DMS114 treated with DMSO at 0.1 percent for 48 hours (cell line): ENCODE measurements around the gene ZNF800.

Experiments
- DNase-seq: peaks from one replicate; lab custom pipeline; 2025; ENCODE audit not compliant: unreplicated experiment; lab: John Stamatoyannopoulos, UW

The ZNF800 gene

GRCh38 chr7:127349881-127350280 is 42.6 kb downstream of the ZNF800 start:
- DNase-seq, result no peak

GRCh38 chr7:127348247-127348631 is 44.3 kb downstream of the ZNF800 start:
- DNase-seq, result no peak

- DNase-seq, result peak; percentile 41
Measured at GRCh38 chr7:127347567-127348246, 44.8 kb downstream of the ZNF800 start.

- no peak for DNase-seq
Measured at GRCh38 chr7:127346575-127347256, 45.8 kb downstream of the ZNF800 start.

- DNase-seq, result no peak
Measured at GRCh38 chr7:127342596-127342995, 49.9 kb downstream of the ZNF800 start.

- DNase-seq, result no peak
Measured at GRCh38 chr7:127338122-127338521, 54.4 kb downstream of the ZNF800 start.

GRCh38 chr7:127337581-127337980 is 54.9 kb downstream of the ZNF800 start:
- no peak for DNase-seq

- DNase-seq, result no peak
Measured at GRCh38 chr7:127336458-127336857, 56.0 kb downstream of the ZNF800 start.

GRCh38 chr7:127332880-127333279 is 59.6 kb downstream of the ZNF800 start:
- no peak for DNase-seq

GRCh38 chr7:127330070-127330469 is 62.4 kb downstream of the ZNF800 start:
- DNase-seq, result no peak

GRCh38 chr7:127322832-127323493 is 69.5 kb downstream of the ZNF800 start:
- DNase-seq, result no peak

GRCh38 chr7:127322351-127322750 is 70.2 kb downstream of the ZNF800 start:
- no peak for DNase-seq

GRCh38 chr7:127320974-127321373 is 71.5 kb downstream of the ZNF800 start:
- no peak for DNase-seq
